Stimulated activated CD4-positive, alpha-beta T cell treated with anti-CD3 and anti-CD28 coated beads, Interleukin-15, amount 100 ng/mL, for 1 hour (primary cell): ENCODE measurements around the gene DPY19L1.
"Not testable (repeated sequence)": the region's sequence is repeated elsewhere in the genome, so short reads cannot be mapped to it uniquely, and the experiment has no call there.

Source experiments
- DNase-seq, 2 donors: peaks; one replicate each; pipeline ENCODE4 v3.0.0-alpha.2; 2020; ENCODE audit warnings: low read depth in 1 of 2, low spot score in 1 of 2

DPY19L1 gene

DNA sequence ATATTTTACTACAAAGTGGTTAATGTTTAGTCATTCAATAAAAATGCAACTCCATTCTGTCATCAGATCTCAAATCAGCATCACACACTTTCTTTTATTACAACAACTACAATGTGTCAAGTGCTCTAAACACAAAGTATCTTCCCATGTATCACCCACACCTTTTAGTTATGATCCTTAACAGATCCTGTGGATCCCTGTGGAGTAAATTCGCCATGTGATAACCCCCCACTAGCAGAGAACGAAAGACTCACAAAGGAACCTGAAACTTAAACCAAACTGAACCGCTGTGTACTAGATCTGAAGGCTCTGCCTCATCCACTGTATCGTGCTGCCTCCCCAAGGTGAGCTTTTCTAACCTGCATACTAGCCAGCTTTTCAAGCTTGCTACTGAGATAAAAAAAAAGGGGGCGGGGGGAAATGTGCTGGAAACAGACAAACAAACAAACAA is 1.7 kb downstream of the DPY19L1 start:
- no peak for DNase-seq

DNA sequence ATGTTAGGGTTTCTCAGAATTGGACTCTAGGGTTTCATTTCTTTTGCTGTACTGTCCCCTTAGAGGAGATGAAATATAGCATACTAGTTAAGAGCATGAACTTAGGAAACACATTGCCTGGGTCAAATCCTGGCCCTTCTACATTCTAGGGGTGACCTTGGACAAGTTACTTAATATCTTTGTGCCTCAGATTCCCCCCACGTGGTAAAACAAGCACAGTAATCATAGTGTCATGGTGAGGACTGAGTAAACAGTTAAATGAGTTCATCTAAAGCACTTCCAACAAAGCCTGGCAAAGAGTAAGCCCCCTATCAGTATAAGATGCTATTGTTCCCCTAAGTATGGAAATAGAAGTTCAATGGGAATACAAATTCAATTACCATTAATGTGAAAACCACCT is 5.1 kb downstream of the DPY19L1 start:
- no peak for DNase-seq

DNA sequence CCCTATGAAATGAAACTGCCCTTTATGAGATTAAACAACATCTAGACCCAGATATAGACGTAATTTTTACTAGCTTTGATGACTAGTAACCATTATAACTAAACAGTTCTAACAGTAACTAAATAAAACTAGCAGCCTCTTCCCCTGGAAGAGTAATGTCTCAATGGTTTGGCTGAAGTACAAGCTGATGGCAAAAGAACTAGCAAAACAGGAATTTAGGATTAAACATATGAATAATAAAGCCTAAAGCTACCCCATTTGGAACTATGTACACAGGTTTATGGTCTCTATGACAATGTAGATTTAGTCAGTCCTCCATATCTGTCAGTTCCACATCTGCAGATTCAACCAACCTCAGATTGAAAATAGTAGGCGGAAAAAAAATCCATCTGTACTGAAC is 6.4 kb downstream of the DPY19L1 start:
- no peak for DNase-seq

DNA sequence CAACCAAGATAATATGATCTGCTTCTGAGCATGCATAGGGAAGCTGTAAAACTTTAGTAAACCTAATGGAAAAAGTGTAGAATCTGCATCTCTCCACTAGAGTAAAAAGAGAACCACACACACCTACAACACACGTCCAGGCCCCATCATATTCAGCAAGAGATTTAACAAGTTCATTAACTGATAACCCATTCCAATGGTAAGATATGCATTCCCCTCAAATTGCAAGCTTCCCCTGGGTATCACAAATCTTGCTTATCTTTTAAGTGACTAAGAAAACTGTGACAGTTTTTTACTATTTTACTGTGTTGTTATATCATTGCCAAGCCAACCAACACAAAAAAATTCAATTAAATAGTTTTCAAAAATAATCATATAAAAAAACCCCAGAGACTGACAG is 8.0 kb downstream of the DPY19L1 start:
- no peak for DNase-seq

DNA sequence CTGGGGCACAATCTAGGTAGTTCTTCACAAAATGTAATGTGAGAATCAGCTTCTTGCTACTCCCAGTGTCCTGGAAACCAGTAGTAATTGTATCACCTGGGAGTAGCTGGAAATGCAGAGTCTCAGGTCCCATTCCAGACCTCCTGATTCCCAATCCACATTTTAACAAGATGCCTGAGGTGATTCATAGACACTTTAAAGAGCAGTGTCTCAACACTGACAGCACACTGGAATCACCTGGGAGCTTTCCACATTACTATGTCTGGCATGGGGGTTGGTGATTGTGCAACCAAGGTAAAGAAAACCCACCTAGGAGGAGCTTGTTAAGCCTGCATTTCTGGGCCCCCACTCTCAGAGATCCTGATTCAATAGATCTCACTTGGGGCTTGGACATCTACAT is 11.1 kb downstream of the DPY19L1 start:
- no peak for DNase-seq

DNA sequence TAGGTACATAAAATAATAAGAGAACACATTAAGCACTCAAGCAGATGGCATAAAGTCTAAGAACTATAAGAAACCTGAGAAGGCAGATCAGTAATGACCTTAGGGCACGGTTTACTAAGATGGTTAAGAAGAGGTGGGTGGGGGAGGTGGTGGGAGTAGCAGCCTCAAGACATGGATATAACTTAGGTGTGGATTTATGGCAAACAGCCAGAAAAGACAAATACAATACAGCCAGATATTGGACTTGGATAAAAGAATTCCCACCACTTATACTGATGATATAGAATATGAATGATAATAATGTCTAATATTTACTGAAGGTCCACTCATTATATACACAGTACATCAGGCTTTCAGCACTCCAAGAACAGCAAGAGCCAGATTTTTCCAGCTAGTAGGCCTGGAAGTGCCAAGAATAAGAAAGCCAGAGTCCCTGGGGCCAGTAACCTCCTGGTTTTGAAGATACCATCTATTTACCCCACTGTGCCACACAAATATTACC is 11.9 kb downstream of the DPY19L1 start:
- DNase-seq = no peak

DNA sequence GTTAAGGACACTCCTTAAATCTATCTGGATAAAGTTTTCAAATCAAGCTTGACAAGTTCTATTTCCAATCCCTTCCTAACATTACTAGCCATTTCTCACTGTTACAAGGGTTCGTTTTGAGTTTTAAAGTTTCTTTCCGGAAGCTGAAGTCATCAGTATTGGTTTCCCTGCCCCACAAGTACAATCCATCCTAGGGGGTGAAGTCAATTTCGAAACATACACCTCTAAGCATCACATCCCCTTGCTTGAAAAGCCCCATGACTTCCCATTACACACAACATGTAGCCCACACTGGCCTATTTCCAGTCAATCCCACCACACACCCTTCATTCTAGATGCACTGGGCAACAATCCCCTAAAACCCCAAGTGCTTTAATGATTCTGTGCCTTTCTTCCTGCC is 13.0 kb downstream of the DPY19L1 start:
- no peak for DNase-seq

DNA sequence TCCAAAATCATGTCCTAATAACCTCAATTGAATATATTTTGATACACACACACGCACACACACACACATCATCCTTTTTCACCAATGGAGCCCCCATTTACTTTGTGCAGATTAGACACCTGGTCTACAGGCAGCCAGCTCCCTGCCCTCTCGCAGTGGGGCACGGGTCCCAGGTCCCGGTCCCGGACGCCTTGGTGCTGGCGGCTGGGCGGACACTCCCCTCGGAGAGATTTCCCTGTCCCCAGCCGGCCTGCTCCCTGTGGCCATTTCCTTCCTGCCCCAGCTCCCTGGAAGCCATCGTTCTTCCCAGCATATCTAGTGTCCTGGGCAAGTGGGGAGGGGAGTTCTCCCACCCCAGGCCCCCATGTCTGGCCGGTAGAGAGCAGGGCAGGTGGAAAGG is 14.6 kb downstream of the DPY19L1 start:
- DNase-seq = no peak

DNA sequence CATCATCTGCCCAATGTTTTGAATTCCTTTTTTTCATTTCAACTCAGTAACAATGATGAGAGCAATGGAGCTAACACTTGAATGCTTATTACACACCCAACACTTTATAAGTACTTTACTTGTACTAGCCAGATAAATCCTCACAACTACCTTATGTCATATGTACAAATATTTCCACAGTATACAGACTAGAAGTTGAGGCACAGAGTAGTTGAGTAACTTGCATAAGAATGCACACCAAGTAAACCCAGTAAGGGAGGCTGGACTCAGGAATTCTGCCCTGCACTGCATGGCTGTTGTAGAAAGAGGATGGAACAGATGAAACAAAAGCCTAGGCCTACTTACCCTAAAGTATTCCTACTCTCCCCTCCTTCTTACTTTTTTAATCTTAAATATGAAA is 15.8 kb downstream of the DPY19L1 start:
- no peak for DNase-seq

DNA sequence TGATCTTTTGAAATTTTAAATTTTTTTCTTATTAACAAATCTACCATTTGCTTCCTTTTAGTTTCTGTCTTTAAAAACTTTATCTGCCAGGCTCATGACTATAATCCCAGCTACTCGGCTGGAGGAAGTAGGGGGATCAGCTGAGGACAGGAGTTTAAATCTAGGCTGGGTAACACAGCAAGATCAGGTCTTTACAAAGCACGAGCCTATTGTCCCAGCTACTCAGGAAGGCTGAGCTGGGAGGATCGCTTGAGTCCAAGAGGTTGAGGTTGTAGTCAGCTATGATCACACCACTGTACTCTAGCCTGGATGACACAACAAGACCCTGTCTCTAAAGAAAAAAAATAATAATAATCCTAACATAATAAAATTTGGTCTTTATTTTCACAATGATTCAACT is 17.5 kb downstream of the DPY19L1 start:
- no peak for DNase-seq

DNA sequence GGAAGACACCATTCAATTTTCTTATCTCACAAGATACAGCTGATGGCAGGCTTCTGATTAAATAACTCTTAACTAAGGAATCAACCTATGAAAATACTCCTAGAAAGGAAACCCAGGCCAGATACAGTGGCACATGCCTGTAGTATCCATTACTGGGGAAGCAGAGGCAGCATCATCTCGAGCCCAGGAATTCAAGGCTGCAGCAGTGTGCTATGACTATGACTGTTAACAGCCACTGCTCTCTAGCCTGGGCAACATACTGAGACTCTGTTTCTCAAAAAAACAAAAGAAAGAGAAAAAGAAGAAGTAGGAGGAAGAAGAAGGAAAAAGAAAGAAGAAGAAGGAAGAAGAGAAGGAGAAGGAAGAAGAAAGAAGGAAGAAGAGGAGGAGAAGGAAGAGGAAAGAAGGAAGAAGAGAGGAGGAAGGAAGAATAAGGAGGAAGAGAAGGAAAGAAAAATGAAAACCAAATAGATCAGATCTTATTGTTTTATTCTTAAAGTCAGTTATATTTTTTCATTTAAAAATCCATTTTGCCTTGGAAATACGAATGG is 18.0 kb downstream of the DPY19L1 start:
- no peak for DNase-seq

DNA sequence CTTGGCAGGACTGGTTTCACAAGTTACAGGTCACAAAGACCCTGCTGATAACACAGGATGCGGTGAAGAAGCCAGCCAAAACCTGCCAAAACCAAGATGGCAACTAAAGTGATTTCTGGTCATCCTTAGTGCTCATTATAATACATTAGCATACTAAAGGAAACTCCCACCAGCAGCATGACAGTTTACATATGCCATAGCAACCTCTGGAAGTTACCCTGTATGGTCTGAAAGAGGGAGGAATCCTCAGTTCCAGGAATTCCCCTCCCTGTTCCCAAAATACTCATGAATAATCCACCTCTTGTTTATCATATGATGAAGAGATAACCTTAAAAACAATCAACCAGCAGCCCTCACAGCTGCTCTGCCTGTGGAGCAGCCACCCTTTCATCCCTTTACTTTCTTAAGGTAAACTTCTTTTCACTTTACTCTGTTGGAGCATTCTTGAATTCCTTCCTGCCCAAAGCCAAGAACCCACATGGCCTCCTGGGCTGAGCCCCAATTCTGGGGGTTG is 21.9 kb downstream of the DPY19L1 start:
- DNase-seq = no peak

DNA sequence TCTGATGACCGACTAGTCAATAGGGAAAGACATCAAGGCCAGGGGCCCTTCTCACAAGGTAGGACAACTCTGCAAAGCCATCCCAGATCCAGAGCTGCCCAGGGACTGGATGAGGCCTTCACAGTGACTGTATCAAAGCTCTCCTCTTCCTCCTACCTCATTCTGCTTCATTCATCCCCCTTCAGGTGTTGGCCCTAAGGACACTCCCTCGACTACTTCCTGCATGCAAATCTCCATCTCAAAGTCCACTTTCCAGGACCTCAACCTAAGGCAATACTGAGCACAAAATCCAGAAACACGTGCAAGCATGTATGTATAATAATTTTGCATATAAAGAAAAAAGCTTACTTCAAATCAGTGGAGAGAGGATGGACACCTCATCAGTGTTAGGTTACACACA is 25.1 kb downstream of the DPY19L1 start:
- no peak for DNase-seq

DNA sequence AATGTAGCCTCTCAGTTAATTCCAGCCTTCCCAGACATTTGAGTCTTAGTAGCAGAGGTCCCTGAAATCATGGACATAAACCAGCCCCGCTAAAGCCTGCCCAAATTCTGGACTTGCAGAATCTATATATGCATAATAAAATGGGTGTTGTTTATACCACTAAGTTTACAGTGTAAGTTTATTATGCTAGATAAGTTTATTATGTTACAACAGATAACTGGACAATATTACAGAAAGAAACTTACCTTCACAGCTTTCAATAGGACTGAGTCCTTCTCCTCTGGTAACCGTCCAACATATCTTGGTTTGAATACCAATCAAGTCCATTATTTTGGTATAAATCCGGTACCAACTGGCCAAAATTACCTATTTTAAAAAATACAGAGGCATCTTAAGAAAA is 26.2 kb downstream of the DPY19L1 start:
- DNase-seq = no peak

DNA sequence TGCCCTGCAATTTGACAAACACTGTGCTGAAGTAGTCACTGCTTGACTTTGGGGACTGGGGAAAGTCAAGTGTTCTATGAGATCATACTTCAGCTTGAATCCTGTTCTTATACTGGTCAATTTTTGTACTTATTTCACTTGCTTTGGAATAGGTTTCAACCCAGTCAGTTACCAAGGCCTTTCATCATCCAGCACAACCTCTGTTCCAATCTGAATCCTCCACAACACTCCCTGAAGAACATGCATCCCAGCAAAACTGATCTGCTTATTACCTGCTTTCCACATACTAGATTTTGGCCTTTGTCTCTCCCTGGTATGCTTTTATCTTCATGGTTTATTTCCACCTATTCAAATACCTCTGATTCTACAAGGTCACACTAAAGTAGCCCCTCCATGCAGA is 29.5 kb downstream of the DPY19L1 start:
- no peak for DNase-seq

DNA sequence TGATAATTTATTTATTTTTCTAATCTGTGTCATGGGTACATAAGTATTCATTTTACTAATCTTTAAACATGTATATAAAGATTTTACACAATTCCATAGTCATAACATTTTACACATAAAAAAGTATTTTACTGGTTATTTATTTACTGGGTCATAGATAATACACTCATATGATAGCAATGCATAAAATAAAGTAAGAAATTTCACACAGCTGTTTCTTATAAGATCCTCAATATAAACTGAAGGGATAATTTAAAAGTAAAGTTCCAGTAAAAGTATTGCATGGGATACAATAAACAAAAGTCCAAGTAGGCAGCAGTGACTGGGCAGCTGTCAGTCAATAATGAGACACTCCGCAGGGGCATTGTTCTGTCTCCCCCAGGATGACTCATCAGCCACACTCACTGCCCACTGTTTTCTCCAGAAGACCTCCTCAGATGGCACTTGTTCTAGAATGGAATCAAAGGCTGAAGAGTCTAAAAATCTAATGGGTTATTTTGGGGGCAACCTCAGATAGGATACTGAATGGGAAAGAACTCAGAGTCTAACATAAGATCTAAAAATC is 32.7 kb downstream of the DPY19L1 start:
- no peak for DNase-seq

DNA sequence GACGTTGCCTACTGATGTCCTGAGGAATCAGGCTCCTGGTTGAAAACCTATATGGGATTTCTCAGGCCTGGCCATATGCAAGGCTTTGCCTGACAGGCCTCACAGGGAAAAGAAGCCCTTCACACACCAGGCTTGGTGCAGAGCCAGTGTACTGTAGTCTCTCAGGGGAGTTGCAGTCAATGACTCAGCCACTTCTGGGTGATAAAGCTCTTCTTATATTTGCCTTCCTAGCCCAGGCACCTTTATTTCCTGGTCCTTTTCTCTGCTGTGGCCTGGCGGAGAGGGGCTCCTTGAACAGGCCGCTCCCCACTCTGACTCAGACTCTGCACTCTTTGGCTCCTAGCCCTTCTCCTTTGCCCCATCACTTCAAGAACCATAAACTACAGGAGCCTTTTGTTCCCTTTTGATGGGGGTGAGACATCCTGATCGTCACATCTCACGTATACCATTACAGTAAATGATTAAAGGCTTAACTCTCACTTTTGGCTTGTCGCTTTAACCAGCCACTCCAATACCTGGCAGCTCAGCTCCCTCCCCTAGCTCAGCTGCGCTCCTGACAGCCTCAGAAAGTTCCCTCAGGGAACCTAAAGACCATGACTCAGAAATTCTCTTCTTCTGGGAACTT is 33.5 kb downstream of the DPY19L1 start:
- DNase-seq = no peak

DNA sequence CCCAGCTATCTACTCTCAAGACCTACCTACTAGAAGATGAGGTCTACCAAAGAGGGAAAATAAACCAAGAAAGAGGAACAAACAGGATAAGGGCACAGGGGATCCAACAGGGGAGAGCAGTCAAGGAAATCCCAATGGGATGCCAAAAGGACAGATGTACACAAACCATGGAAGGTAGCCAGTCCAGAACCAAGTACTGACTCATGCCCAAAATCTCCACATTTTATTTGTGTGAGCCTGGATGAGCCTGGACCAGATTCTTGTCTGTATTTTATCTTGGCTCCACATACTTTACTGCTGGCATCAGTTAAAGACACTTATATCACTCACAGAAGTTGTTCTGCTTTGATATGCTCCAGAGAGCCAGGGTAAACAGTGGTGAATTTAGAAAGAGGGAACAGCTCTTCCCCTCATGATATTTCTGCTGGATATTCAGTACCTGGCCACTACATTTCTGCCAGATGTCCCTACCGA is 34.1 kb downstream of the DPY19L1 start:
- not testable (repeated sequence) for DNase-seq

DNA sequence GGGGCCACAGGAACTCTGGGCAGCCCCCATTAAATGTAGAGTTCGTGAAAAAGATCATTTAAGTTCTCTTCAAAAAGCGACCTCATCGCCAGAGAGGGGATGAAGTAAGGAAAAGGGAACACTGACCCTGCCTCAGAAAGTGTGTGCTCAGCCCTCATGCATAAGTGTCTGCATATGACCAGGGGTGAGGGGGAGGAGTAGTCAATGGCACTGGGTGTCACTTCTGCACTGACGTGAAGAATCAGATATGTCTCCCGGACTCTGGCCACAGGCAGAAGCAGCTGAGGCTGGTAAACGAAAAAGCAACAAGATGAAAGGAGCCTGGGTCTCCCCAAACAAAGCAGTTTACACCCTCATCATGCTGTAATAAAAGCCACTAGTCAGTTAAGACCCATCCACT is 39.0 kb downstream of the DPY19L1 start:
- not testable (repeated sequence) for DNase-seq

DNA sequence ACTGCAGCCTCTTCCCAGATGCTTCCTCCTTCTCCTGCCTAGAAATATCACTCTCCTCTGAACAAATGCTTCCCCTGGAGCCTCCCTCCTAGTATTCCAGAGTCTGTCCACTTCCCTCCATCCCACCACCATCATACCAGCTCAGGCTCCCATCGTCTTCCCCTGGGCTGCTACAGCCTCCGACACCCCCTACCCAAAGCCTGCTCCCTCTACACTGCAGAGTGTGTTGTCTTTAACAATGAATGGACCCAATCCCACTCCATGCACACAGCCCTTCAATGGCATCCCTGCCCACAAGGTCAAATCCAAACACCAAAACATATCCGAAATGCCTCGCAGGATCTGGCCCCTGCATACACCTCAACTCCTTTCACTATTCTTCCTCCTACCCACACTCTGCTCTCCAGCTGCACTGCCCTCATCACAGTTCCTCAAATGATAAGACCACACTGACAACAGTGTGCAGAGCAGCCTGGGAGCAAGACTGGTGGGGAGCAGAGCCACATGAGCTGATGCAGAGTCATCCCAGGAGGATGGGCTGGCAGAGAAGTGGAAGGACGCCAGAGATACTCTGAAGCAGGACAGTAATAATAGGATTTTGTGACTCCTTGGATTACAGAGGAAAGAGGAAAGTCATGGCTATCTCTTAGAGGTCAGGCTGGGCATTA is 40.7 kb downstream of the DPY19L1 start:
- not testable (repeated sequence) for DNase-seq

DNA sequence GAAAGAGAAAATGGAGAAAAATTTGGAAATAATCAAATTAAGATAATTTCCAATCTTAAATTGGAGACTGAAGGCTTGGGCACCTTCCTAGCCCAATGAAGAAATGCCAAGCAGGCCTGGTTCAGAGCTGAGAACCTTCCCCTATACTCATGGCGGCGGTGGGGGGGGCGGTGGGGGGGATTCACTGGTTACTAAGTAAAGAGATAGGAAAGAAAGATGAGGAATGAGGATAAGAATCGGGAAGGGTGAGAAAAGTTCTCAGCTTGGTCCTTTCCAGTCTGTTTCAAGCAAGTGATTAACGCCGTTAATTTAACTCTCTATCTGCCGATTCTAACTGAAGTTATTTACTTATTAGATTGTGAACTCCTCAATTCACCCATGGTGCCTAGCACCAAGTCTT is 41.5 kb downstream of the DPY19L1 start:
- DNase-seq = no peak
